ENCODE data around the gene CEBPB.

CEBPB gene

DNA sequence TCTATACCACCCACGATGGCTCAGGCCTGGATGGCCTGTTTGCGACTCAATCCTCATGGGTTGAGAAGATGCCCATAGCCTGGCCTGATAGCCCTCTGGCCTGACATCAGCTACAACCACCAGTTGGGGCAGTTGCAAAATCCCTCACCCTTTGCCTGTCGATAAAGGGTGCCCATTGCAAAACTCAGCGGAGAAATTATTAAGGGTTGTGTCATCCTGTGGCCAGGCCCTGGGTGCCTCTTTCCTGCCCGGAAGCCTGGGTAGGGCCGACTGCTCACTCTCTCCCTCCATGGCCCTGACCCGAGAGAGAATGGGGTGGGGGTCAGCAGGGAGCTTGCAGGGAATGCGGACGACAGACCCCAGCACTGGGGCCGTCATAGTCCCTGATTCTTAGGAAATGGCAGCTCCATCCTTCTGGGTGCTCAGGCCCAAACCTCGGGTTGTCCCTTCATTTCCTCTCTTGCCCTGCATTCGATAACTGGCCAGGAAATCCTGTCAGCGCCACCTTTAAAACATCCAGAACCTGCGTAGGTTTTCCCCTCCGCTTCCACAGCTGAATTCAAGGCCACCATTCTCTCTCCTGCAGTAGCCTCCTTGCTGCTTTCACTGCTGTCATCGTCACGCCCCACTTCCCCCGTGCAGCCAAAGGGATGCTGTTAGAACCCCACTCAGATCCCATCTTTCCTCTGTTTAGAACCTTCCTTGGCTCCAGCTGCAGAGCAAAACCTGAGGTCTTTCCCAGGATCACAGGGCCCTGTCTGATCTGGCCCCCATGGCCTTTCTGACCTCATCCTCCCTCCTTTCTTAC is 31.1 kb downstream of the CEBPB start:
- Histone ChIP-seq H3K4me2 (ENCODE audit: low read length) (no peak overlapping the region), H3K27ac (ENCODE audit: low read depth, low read length) (no peak overlapping the region), H3F3A (ENCODE audit: control insufficient read depth, insufficient read depth) (no peaks in the 10 kb centered on the region)

DNA sequence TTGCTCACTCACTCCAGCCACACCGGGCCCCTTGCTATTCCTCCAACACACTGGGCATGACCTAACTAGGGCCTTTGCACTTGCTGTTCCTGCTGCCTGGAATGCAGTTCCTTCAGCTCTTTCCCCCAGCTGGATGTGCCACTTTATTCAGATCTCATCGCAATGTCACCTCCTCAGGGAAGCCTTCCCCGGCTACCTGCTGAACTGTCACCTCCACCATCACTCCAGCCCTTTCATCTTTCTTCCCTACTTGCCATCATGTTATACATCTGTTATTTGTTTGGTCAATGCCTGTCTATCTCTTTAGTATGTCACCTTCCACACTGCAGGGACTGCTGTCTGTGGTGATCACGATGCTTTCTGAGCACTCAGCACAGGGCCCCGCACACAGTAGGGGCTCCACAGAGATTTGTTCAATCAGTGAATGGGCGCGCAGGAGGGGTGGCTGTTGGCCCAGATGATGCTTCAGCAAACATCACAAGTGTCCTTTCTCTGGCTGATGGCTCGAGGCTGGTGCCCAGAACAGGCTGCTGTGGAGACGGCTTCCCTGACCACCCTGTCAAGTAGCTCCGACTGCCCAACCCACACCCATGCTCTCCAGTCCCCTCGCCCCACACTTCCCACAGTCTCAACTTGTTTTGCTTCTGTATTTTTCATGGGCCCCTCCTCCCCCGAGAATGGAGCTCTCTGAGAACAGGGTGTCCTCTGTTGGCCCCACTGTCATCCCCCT is 31.8 kb downstream of the CEBPB start:
- Histone ChIP-seq H3K4me2 (ENCODE audit: low read length) (no peak overlapping the region), H3F3A (ENCODE audit: control insufficient read depth, insufficient read depth) (no peaks in the 10 kb centered on the region), H3K9me2 (replicated peaks; ENCODE audit: control insufficient read depth, low read length) (no peaks in the 10 kb centered on the region), H3K27ac (ENCODE audit: low read depth, low read length) (no peak overlapping the region), H3K27me3 (ENCODE audit: control insufficient read depth, low read length) (no peaks in the 10 kb centered on the region), H3K9me3 (ENCODE audit: control insufficient read depth, insufficient read depth, low read length) (no peaks in the 10 kb centered on the region), H3K4me1 (ENCODE audit: control insufficient read depth, low read length) (no peaks in the 10 kb centered on the region), H4K20me1 (ENCODE audit: control insufficient read depth, insufficient read depth, low read depth, low read length) (no peaks in the 10 kb centered on the region), H3K4me3 (ENCODE audit: low read length) (no peak overlapping the region), H3K36me3 (ENCODE audit: control insufficient read depth, low read length) (no peaks in the 10 kb centered on the region), H3K79me2 (ENCODE audit: control insufficient read depth, low read length) (no peaks in the 10 kb centered on the region)
- no peak for TF ChIP-seq EZH2phosphoT487 (IDR thresholded peaks at IDR 0.05; ENCODE audit: borderline replicate concordance, low read length)
- TF ChIP-seq, protein P1, sequence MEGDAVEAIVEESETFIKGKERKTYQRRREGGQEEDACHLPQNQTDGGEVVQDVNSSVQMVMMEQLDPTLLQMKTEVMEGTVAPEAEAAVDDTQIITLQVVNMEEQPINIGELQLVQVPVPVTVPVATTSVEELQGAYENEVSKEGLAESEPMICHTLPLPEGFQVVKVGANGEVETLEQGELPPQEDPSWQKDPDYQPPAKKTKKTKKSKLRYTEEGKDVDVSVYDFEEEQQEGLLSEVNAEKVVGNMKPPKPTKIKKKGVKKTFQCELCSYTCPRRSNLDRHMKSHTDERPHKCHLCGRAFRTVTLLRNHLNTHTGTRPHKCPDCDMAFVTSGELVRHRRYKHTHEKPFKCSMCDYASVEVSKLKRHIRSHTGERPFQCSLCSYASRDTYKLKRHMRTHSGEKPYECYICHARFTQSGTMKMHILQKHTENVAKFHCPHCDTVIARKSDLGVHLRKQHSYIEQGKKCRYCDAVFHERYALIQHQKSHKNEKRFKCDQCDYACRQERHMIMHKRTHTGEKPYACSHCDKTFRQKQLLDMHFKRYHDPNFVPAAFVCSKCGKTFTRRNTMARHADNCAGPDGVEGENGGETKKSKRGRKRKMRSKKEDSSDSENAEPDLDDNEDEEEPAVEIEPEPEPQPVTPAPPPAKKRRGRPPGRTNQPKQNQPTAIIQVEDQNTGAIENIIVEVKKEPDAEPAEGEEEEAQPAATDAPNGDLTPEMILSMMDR (IDR thresholded peaks at IDR 0.05; ENCODE audit: low read depth, low read length, poor library complexity, severe bottlenecking), result no peak

More for the DNA sequence above, 31.1 kb downstream of the CEBPB start:
- no peaks in the 10 kb centered on the region for H3K36me3 ChIP-seq (ENCODE audit: control insufficient read depth, low read length)
- H3K9me2 ChIP-seq (replicated peaks; ENCODE audit: control insufficient read depth, low read length), result no peaks in the 10 kb centered on the region
- H3K27me3 ChIP-seq (ENCODE audit: control insufficient read depth, low read length), result no peaks in the 10 kb centered on the region
- no peaks in the 10 kb centered on the region for H3K79me2 ChIP-seq (ENCODE audit: control insufficient read depth, low read length)
- H3K9me3 ChIP-seq (ENCODE audit: control insufficient read depth, insufficient read depth, low read length), result no peaks in the 10 kb centered on the region
- TF ChIP-seq EZH2phosphoT487 (IDR thresholded peaks at IDR 0.05; ENCODE audit: borderline replicate concordance, low read length), result no peak
- TF ChIP-seq, protein P1 (IDR thresholded peaks at IDR 0.05; ENCODE audit: low read depth, low read length, poor library complexity, severe bottlenecking), result no peak
- H4K20me1 ChIP-seq (ENCODE audit: control insufficient read depth, insufficient read depth, low read depth, low read length), result no peaks in the 10 kb centered on the region
- no peaks in the 10 kb centered on the region for H3K4me1 ChIP-seq (ENCODE audit: control insufficient read depth, low read length)
- no peak overlapping the region for H3K4me3 ChIP-seq (ENCODE audit: low read length)

DNA sequence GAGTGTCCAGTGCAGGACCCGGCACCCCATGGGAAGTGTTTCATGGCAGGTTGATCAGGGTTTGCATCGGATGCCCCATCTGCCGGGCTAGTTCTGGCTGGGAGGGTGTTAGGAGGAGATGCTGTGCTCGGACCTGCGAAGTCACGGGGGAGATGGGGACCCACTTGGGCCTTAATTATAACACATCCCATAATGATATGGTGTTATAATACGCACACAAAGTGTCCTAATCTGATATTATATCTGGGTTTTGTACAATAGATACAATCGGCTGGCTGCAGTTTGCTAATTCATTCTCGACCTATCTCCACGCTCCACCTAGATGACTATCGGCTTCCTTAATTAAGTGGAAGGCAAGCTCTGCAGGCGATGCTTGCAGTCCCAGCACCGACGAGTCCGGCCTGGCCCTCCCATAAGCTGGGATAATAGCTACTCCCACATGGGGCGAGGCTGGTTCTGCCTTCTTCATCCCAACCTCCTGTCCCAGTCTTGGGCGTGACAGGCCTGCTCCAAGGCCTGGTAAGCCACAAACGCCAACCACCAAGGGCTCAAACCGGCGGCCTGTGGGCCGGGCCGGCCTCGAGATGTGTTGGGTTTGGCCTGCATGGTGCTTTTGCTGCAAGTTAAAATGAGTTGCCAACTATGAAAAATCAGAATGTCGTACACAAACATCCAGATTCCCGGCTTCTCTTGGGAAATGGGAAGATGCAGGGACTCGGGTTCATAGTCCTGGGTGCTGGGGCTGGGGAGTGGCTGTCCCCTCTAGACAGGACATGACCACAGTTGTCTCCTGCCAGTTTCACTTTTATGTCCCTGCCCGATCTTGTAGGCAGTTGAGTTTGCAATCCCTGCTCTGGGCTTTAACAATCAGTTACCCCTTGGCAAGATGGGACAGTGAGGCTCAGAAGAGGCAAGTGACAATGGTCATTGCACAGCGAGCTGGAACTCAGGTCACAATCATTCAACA is 32.7 kb downstream of the CEBPB start:
- Histone ChIP-seq H3K79me2 (ENCODE audit: control insufficient read depth, low read length) (no peaks in the 10 kb centered on the region), H3K27me3 (ENCODE audit: control insufficient read depth, low read length) (peaks cover 6% of the 10 kb centered on the region)
- TF ChIP-seq, protein P1 (IDR thresholded peaks at IDR 0.05; ENCODE audit: low read depth, low read length, poor library complexity, severe bottlenecking), result no peak
- no peak for TF ChIP-seq EZH2phosphoT487 (IDR thresholded peaks at IDR 0.05; ENCODE audit: borderline replicate concordance, low read length)

More for the DNA sequence above, 32.7 kb downstream of the CEBPB start:
- H3K4me1 ChIP-seq (ENCODE audit: control insufficient read depth, low read length), result no peaks in the 10 kb centered on the region; the same call in 1 of the 2 replicates
- no peaks in the 10 kb centered on the region for H4K20me1 ChIP-seq (ENCODE audit: control insufficient read depth, insufficient read depth, low read depth, low read length)
- H3K9me2 ChIP-seq (replicated peaks; ENCODE audit: control insufficient read depth, low read length), result no peaks in the 10 kb centered on the region
- no peak overlapping the region for H3K4me2 ChIP-seq (ENCODE audit: low read length)
- no peaks in the 10 kb centered on the region for H3K9me3 ChIP-seq (ENCODE audit: control insufficient read depth, insufficient read depth, low read length)
- no peak overlapping the region for H3K27ac ChIP-seq (ENCODE audit: low read depth, low read length)
- no peak overlapping the region for H3K4me3 ChIP-seq (ENCODE audit: low read length)
- no peaks in the 10 kb centered on the region for H3F3A ChIP-seq (ENCODE audit: control insufficient read depth, insufficient read depth)
- no peaks in the 10 kb centered on the region for H3K36me3 ChIP-seq (ENCODE audit: control insufficient read depth, low read length)
